WTC11 (cell line): ENCODE measurements around the gene GGCT. TPM values are rescaled to one million over a fixed set of nuclear protein-coding genes. Genes with fewer than 3 reads are reported as not detected.

Experiments
- ATAC-seq: fragments of 200-7000 bp; cut with Tn5 transposase; 2 replicates; pipeline ENCODE4 v1.10.0; 2021; ENCODE audit warnings: mild to moderate bottlenecking, moderate library complexity
- CTCF ChIA-PET: fragments of 300-600 bp; sonication (Branson Sonifier 250); formaldehyde crosslinking; loops from one replicate; lab custom pipeline; 2021; ENCODE audit warnings: antibody characterized with exemption; lab: Charles Lee
- POLR2A ChIA-PET: fragments of 350-600 bp; sonication (Branson Sonifier 250); formaldehyde crosslinking; loops from one replicate; lab custom pipeline; 2021; ENCODE audit warnings: antibody characterized with exemption; lab: Charles Lee
- DNase-seq: peaks from one replicate; pipeline ENCODE4 v3.0.0; 2021; ENCODE audit warnings: low spot score
- H3K27ac Mint-ChIP-seq: 2 replicates; pipeline ENCODE4 v1.8.0; 2021; ENCODE audit warnings: mixed read lengths
- H3K27me3 Mint-ChIP-seq: 2 replicates; pipeline ENCODE4 v1.8.0; 2021; ENCODE audit warnings: low read depth, mild to moderate bottlenecking, moderate library complexity, mixed read lengths
- H3K36me3 Mint-ChIP-seq: 2 replicates; pipeline ENCODE4 v1.8.0; 2021; ENCODE audit warnings: mixed read lengths
- H3K4me1 Mint-ChIP-seq: 2 replicates; pipeline ENCODE4 v1.8.0; 2022; ENCODE audit warnings: mixed read lengths
- H3K4me3 Mint-ChIP-seq: 2 replicates; pipeline ENCODE4 v1.8.0; 2021; ENCODE audit warnings: mild to moderate bottlenecking, moderate library complexity, mixed read lengths
- H3K9me3 Mint-ChIP-seq: 2 replicates; pipeline ENCODE4 v1.8.0; 2021; ENCODE audit warnings: mixed read lengths
- ATF6 ChIP-seq: sonication (generic); formaldehyde crosslinking; IDR thresholded peaks from 2 replicates; pipeline ENCODE4 v1.8.1; 2023; ENCODE audit warnings: mild to moderate bottlenecking, missing genetic modification reagents
- CTCF ChIP-seq: fragments of 200-600 bp; IDR thresholded peaks from 2 replicates; pipeline ENCODE4 v1.8.0; 2022; ENCODE audit warnings: antibody characterized with exemption
- E2F5 ChIP-seq: sonication (generic); formaldehyde crosslinking; IDR thresholded peaks from 2 replicates; pipeline ENCODE4 v1.8.1; 2022; ENCODE audit warnings: mild to moderate bottlenecking, moderate library complexity, missing genetic modification reagents
- EMX1 ChIP-seq: fragments of 250-450 bp; sonication (Bioruptor Pico); IDR thresholded peaks from 2 replicates; pipeline ENCODE4 v1.8.0; 2021; ENCODE audit warnings: mild to moderate bottlenecking
- ESRRA ChIP-seq: sonication (generic); formaldehyde crosslinking; IDR thresholded peaks from 2 replicates; pipeline ENCODE4 v1.8.1; 2022; ENCODE audit warnings: mild to moderate bottlenecking, missing genetic modification reagents, borderline replicate concordance
- ETV6 ChIP-seq: sonication (generic); formaldehyde crosslinking; IDR thresholded peaks from 2 replicates; pipeline ENCODE4 v1.8.1; 2022; ENCODE audit warnings: mild to moderate bottlenecking, missing genetic modification reagents
- FOXJ3 ChIP-seq: sonication (generic); formaldehyde crosslinking; IDR thresholded peaks from 2 replicates; pipeline ENCODE4 v1.9.0; 2021; ENCODE audit warnings: missing genetic modification reagents, mild to moderate bottlenecking, borderline replicate concordance
- FOXK1 ChIP-seq: sonication (generic); formaldehyde crosslinking; IDR thresholded peaks from 2 replicates; pipeline ENCODE4 v1.8.0; 2022; ENCODE audit warnings: mild to moderate bottlenecking, moderate library complexity, missing genetic modification reagents
- GRHL2 ChIP-seq: fragments of 250-450 bp; sonication (Bioruptor Pico); IDR thresholded peaks from 2 replicates; pipeline ENCODE4 v1.8.0; 2022; ENCODE audit warnings: mild to moderate bottlenecking, moderate library complexity; ENCODE audit not compliant: insufficient replicate concordance, severe bottlenecking
- IRF2 ChIP-seq: sonication (generic); formaldehyde crosslinking; IDR thresholded peaks from 2 replicates; pipeline ENCODE4 v1.8.0; 2022; ENCODE audit warnings: low read depth, missing genetic modification reagents, borderline replicate concordance
- MXD4 ChIP-seq: fragments of 250-450 bp; sonication (Bioruptor Pico); IDR thresholded peaks from 2 replicates; pipeline ENCODE4 v1.8.0; 2021; ENCODE audit warnings: mild to moderate bottlenecking, moderate library complexity, borderline replicate concordance
- OVOL2 ChIP-seq: fragments of 250-450 bp; sonication (Bioruptor Pico); IDR thresholded peaks from 2 replicates; pipeline ENCODE4 v1.9.0; 2021; ENCODE audit warnings: mild to moderate bottlenecking, borderline replicate concordance
- SOX15 ChIP-seq: fragments of 250-450 bp; sonication (Bioruptor Pico); IDR thresholded peaks from 2 replicates; pipeline ENCODE4 v1.9.0; 2021; ENCODE audit warnings: mild to moderate bottlenecking
- USF1 ChIP-seq: sonication (generic); formaldehyde crosslinking; IDR thresholded peaks from 2 replicates; pipeline ENCODE4 v1.8.0; 2022; ENCODE audit warnings: mild to moderate bottlenecking, missing genetic modification reagents
- ZBTB21 ChIP-seq: sonication (generic); formaldehyde crosslinking; IDR thresholded peaks from 2 replicates; pipeline ENCODE4 v1.8.1; 2023; ENCODE audit warnings: mild to moderate bottlenecking, missing genetic modification reagents, borderline replicate concordance
- ZNF138 ChIP-seq: sonication (generic); formaldehyde crosslinking; conservative IDR thresholded peaks from 2 replicates; pipeline ENCODE4 v1.8.1; 2022; ENCODE audit warnings: mild to moderate bottlenecking, moderate library complexity, missing genetic modification reagents
- ZNF232 ChIP-seq: sonication (generic); formaldehyde crosslinking; IDR thresholded peaks from 2 replicates; pipeline ENCODE4 v1.8.0; 2022; ENCODE audit warnings: mild to moderate bottlenecking, missing genetic modification reagents
- ZNF416 ChIP-seq: fragments of 250-450 bp; sonication (Bioruptor Pico); IDR thresholded peaks from 2 replicates; pipeline ENCODE4 v1.9.0; 2021; ENCODE audit warnings: mild to moderate bottlenecking, inconsistent platforms
- ZNF512 ChIP-seq: sonication (generic); formaldehyde crosslinking; IDR thresholded peaks from 2 replicates; pipeline ENCODE4 v1.8.1; 2022; ENCODE audit warnings: missing genetic modification reagents, borderline replicate concordance
- ZNF532 ChIP-seq: fragments of 250-450 bp; sonication (Bioruptor Pico); IDR thresholded peaks from 2 replicates; pipeline ENCODE4 v1.9.0; 2021; ENCODE audit warnings: mild to moderate bottlenecking, borderline replicate concordance
- total RNA-seq: library from RNA; stranded (reverse); gene quantifications from 3 replicates; pipeline ENCODE4 v1.2.3, GENCODE V29; 2021

Gene GGCT
- total RNA-seq, 1 experiment from 2014 or later: 95.4 TPM

- H3K4me1 Mint-ChIP-seq: peaks cover 29% of the 10 kb centered on the region
- CTCF ChIA-PET: interaction anchor here (5.6 kb wide), 1 partner anchor 14 kb away, joined by 74 read pairs; no protein-coding TSS in a partner anchor
- POLR2A ChIA-PET: no interaction called here
- ATAC-seq: no peak
- H3K36me3 Mint-ChIP-seq: no peaks in the 10 kb centered on the region
- peaks cover 7% of the 10 kb centered on the region for H3K9me3 Mint-ChIP-seq
- H3K27me3 Mint-ChIP-seq: peaks cover 5% of the 10 kb centered on the region
- no peak overlapping the region for H3K4me3 Mint-ChIP-seq
- peak overlapping the region; percentile 20; the same call in 1 of the 2 replicates for H3K27ac Mint-ChIP-seq
- TF ChIP-seq ZNF532 (CRISPR knock-in tag): no peak
- no peak for TF ChIP-seq ETV6
- TF ChIP-seq ESRRA (CRISPR knock-in tag): no peak
- TF ChIP-seq USF1 (CRISPR knock-in tag): no peak
- DNase-seq: no peak
Measured at GRCh38 chr7:30549931-30550493, 45.4 kb upstream of the GGCT start.

- DNase-seq (peak; percentile 78), ATAC-seq (peak; percentile 96)
- H3K4me1 Mint-ChIP-seq: peaks cover 29% of the 10 kb centered on the region
- POLR2A ChIA-PET: no interaction called here
- TF ChIP-seq ZBTB21: no peak
- TF ChIP-seq CTCF: peak; percentile 75
- TF ChIP-seq FOXK1 (CRISPR knock-in tag): 0 out of 2 replicates have a peak, but pooled peaks have one; percentile 24
- H3K9me3 Mint-ChIP-seq: peaks cover 7% of the 10 kb centered on the region
- H3K27ac Mint-ChIP-seq: peak overlapping the region; percentile 90
- H3K4me3 Mint-ChIP-seq: no peak overlapping the region
- CTCF ChIA-PET: interaction anchor here (0.8 to 5.6 kb wide), 2 partner anchors 8 to 15 kb away, joined by 3 to 74 read pairs; no protein-coding TSS in a partner anchor
- H3K27me3 Mint-ChIP-seq: peaks cover 5% of the 10 kb centered on the region
- no peaks in the 10 kb centered on the region for H3K36me3 Mint-ChIP-seq
Measured at GRCh38 chr7:30548845-30549244, 44.2 kb upstream of the GGCT start.

GRCh38 chr7:30546596-30546995 lies 42.0 kb upstream of the GGCT start:
- ATAC-seq (no peak), DNase-seq (no peak)
- H3K4me1 Mint-ChIP-seq: peaks cover 29% of the 10 kb centered on the region
- no peaks in the 10 kb centered on the region for H3K9me3 Mint-ChIP-seq
- peaks cover 5% of the 10 kb centered on the region for H3K27me3 Mint-ChIP-seq
- H3K4me3 Mint-ChIP-seq: no peak overlapping the region
- CTCF ChIA-PET: interaction anchor here (0.6 to 5.6 kb wide), 4 partner anchors 17 to 382 kb away, joined by 3 to 74 read pairs (median 4); no protein-coding TSS in a partner anchor
- H3K36me3 Mint-ChIP-seq: no peaks in the 10 kb centered on the region
- POLR2A ChIA-PET: interaction anchor here (1.1 to 1.5 kb wide), 2 partner anchors 10 to 17 kb away, joined by 3 read pairs; no protein-coding TSS in a partner anchor
- no peak overlapping the region for H3K27ac Mint-ChIP-seq
- no peak for TF ChIP-seq ZNF138 (CRISPR knock-in tag)
- TF ChIP-seq ZNF232 (CRISPR knock-in tag): no peak
- no peak for TF ChIP-seq IRF2 (CRISPR knock-in tag)
- no peak for TF ChIP-seq ETV6
- TF ChIP-seq GRHL2 (CRISPR knock-in tag): no peak
- TF ChIP-seq ATF6: no peak
- TF ChIP-seq FOXJ3 (CRISPR knock-in tag): no peak
- no peak for TF ChIP-seq OVOL2 (CRISPR knock-in tag)
- no peak for TF ChIP-seq SOX15 (CRISPR knock-in tag)
- TF ChIP-seq ZNF416 (CRISPR knock-in tag): no peak
- no peak for TF ChIP-seq ZNF512
- TF ChIP-seq MXD4: no peak
- TF ChIP-seq E2F5: no peak
- TF ChIP-seq EMX1: no peak
